Heart left ventricle (tissue), 16 donors: ENCODE measurements around the gene VWA3B. TPM values are rescaled to one million over a fixed set of nuclear protein-coding genes. Genes with fewer than 3 reads are reported as not detected.
A peak's percentile ranks its signal among the peaks of the same experiment; 100 is the strongest.

Source experiments
- ATAC-seq, 4 donors: fragments of 200-7000 bp; cut with Tn5 transposase; one replicate each; pipeline ENCODE4 v1.9.1; 2020 to 2022; ENCODE audit warnings: moderate library complexity in 4 of 4, mild to moderate bottlenecking in 3 of 4, moderate number of reproducible peaks in 1 of 4
- DNase-seq, 5 donors: peaks; one replicate each; pipeline ENCODE4 v3.0.0-alpha.2; 2020
- H3K27ac ChIP-seq, 12 donors: fragments of 200-600 bp; sonication (generic) in 4 of 12; one replicate each; pipeline versions ENCODE4 v1.5.0 to v1.8.0; 2016 to 2022; ENCODE audit warnings: mild to moderate bottlenecking in 2 of 12
- H3K27me3 ChIP-seq, 9 donors: fragments of 200-600 bp; sonication (generic) in 2 of 9; one replicate each; pipeline versions ENCODE4 v1.5.1 to v1.8.0; 2016 to 2022; ENCODE audit warnings: mild to moderate bottlenecking in 3 of 9
- H3K36me3 ChIP-seq, 9 donors: fragments of 200-600 bp; sonication (generic) in 2 of 9; one replicate each; pipeline versions ENCODE4 v1.5.0 to v1.8.0; 2018 to 2022; ENCODE audit warnings: mild to moderate bottlenecking in 2 of 9
- H3K4me1 ChIP-seq, 12 donors: fragments of 200-600 bp; sonication (generic) in 4 of 12; one replicate each; pipeline versions ENCODE4 v1.5.0 to v1.8.0; 2016 to 2022; ENCODE audit warnings: mild to moderate bottlenecking in 3 of 12
- H3K4me3 ChIP-seq, 12 donors: fragments of 200-600 bp; sonication (generic) in 4 of 12; one replicate each; pipeline versions ENCODE4 v1.5.0 to v1.8.0; 2017 to 2022; ENCODE audit warnings: mild to moderate bottlenecking in 9 of 12, moderate library complexity in 4 of 12
- H3K9me3 ChIP-seq, 12 donors: fragments of 200-600 bp; sonication (generic) in 4 of 12; one replicate each; pipeline versions ENCODE4 v1.5.0 to v1.8.0; 2016 to 2022; ENCODE audit warnings: mild to moderate bottlenecking in 1 of 12
- CTCF ChIP-seq, 12 donors: fragments of 200-600 bp; sonication (generic) in 4 of 12; IDR thresholded peaks; one replicate each; pipeline versions ENCODE4 v1.5.0 to v1.8.0; 2018 to 2022; ENCODE audit warnings: antibody characterized with exemption in 12 of 12, mild to moderate bottlenecking in 5 of 12
- POLR2A ChIP-seq, 2 donors: fragments of 450-650 bp; IDR thresholded peaks; one replicate each; pipeline ENCODE4 v1.6.1; 2017; ENCODE audit warnings: antibody characterized with exemption in 2 of 2, mild to moderate bottlenecking in 2 of 2, moderate library complexity in 2 of 2
- WGBS, 4 donors: extraction: QIAGEN DNeasy Blood & Tissue Kit in 2 of 4; methylation state at CpG; one replicate each; pipeline versions ENCODE4 v1.1.5 to v1.1.7; 2013 to 2018; 5-methylcytosine and 5-hydroxymethylcytosine counted together
- intact Hi-C, 10 donors: fragments of 100-400 bp; cut with DNase I; formaldehyde crosslinking; loops; one replicate each; pipeline versions ENCODE4 v1.11.1 to v1.14.2; 2022
- polyA plus RNA-seq, 2 donors: library from polyadenylated mRNA; stranded (reverse); fragments of 200-250 nt; gene quantifications; one replicate each; pipeline ENCODE4 v1.2.3, GENCODE V29; 2013
- total RNA-seq, 9 donors: library from RNA; depleted of rRNA in 2 of 9; stranded (reverse); fragments of >200 nt in 2 of 9; fragmentation: NEBNext Ultra II Directional in 3 of 9; extraction: Animal tissue kit (Norgen Biotek cat#: 25700) in 3 of 9; gene quantifications; one replicate each; pipeline versions ENCODE4 v1.1.0 to v1.2.4, GENCODE V29; 2016 to 2023
- donor health status: ischemic (EF 13 %, LVEDD 7.1; RV severe dilation, severe dysfunction).
- donor health status: healthy with polysubstance abuse.
- donor health status: DM: no; HTN: yes; CAD: no.
- donor health status: DM: no; HTN: no; CAD: no.
- donor health status: ischemic (EF 25% LVEDD 6.9; RV normal size, moderate dysfunction).
- donor health status: ischemic (EF 25% LVEDD 5.7; RV mildly dilated, moderate dysfunction).
- donor health status: healthy.
- donor health status: DM: yes; HTN: yes; CAD: no.
- donor health status: ischemic (EF 35%, LVEDD 5.7; RV mildly dilated, moderate dysfunction).
- donor health status: nonischemic (EF 11% LVEDD 7.7; RV severe dilation, severe dysfunction).
- donor health status: DM: yes; HTN: yes; CAD: no.
- donor health status: PGD.
- donor health status: ischemic (EF 29% LVEDD 5.4; RV normal size, mild dysfunction).
- donor health status: nonischemic (EF 23%, LVEDD 6.1; RV moderate dilation, normal function).

VWA3B gene
- total and polyA plus RNA-seq, 11 donors = 0.11 to 0.61 (median 0.24) TPM; not detected in 1

DNA sequence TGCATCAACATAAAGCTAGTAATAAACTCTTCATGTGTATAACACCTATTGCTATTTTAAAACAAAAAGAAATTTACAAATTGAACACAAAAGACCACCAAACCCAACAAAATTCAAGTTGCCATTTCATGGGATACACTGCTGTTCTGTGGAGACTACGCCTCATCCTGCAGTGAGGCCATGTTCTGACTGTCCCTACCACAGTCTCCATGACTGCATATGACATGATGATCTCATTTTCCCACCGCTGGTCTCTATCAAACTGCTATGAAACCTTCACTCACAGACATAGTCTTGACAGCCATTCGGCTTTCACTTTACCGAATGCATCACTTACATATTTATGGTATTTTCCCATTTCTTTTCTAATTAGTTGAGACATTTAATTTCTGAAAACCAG, 21.2 kb upstream of the VWA3B start:
- ATAC-seq (no peak), DNase-seq (no peak)
- Histone ChIP-seq H3K36me3 (no peaks in the 10 kb centered on the region), H3K4me3 (no peak overlapping the region), H3K27ac (no peak overlapping the region), H3K9me3 (no peaks in the 10 kb centered on the region), H3K4me1 (peaks cover 0 to 7% (median 0%) of the 10 kb centered on the region in 12 donors), H3K27me3 (peaks cover 0 to 7% (median 0%) of the 10 kb centered on the region in 9 donors)
- no peak for TF ChIP-seq POLR2A (IDR thresholded peaks at IDR 0.05)
- no peak for TF ChIP-seq CTCF (IDR thresholded peaks at IDR 0.05)
- intact Hi-C loops = no loop called here
- WGBS, 4 donors = 89 to 94% (median 91%) methylated on average over 4 of the region's 4 CpGs

DNA sequence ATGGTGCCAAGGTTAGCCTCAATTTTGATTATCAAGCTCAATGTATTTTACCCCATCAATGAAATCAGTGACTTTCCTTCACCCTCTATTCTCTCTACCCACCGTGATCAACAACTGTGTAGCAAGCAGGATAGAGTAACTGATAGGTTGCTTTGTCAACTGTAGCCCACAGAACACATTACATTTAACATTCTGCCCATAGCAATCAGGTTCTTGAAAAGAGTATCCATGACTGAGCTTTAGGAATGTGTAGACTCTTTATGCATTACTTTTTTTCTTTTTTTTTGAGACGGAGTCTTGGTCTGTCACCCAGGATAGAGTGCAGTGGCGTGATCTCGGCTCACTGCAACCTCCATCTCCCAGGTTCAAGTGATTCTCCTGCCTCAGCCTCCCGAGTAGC, 19.8 kb upstream of the VWA3B start:
- ATAC-seq = no peak
- intact Hi-C loops = no loop called here
- Histone ChIP-seq H3K27me3 (peaks cover 0 to 7% (median 0%) of the 10 kb centered on the region in 9 donors), H3K4me1 (peaks cover 0 to 7% (median 0%) of the 10 kb centered on the region in 12 donors), H3K4me3 (no peak overlapping the region), H3K36me3 (no peaks in the 10 kb centered on the region), H3K9me3 (no peaks in the 10 kb centered on the region), H3K27ac (no peak overlapping the region)
- DNase-seq = no peak
- WGBS, 4 donors = 90 to 96% (median 92%) methylated on average over 5 of the region's 5 CpGs
- no peak for TF ChIP-seq CTCF (IDR thresholded peaks at IDR 0.05)
- no peak for TF ChIP-seq POLR2A (IDR thresholded peaks at IDR 0.05)

DNA sequence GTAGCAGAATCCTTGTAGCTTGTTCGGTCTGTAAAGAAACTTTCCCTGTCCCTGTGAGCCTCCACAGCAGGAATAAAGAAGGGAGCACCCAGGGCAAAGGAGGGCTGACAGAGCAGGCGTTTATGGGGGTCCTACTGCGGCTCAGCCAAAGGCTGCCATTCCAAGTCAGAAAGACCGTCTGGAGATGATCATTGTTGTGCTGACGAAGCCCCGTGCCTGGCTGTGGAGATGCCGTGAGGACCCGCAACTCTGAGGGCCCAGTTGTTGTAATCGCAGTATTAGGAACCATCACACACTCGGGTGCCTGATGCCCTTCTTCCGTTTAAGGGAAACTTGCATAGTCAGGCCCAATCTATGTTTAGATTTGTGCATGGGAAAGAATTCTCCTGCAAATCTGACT, 16.9 kb upstream of the VWA3B start:
- 73 to 82% (median 77%) methylated on average over 11 of the region's 11 CpGs for WGBS, 4 donors
- DNase-seq = no peak
- intact Hi-C loops = no loop called here
- ATAC-seq = no peak
- H3K9me3 ChIP-seq = peaks cover 0 to 9% (median 0%) of the 10 kb centered on the region in 12 donors
- H3K27ac ChIP-seq = peak overlapping the region in 1 of 12 donors; percentile 44
- H3K4me3 ChIP-seq = no peak overlapping the region
- TF ChIP-seq POLR2A (IDR thresholded peaks at IDR 0.05) = no peak
- TF ChIP-seq CTCF (IDR thresholded peaks at IDR 0.05) = no peak
- peaks cover 0 to 7% (median 0%) of the 10 kb centered on the region in 12 donors for H3K4me1 ChIP-seq
- no peaks in the 10 kb centered on the region for H3K27me3 ChIP-seq
- H3K36me3 ChIP-seq = no peaks in the 10 kb centered on the region

DNA sequence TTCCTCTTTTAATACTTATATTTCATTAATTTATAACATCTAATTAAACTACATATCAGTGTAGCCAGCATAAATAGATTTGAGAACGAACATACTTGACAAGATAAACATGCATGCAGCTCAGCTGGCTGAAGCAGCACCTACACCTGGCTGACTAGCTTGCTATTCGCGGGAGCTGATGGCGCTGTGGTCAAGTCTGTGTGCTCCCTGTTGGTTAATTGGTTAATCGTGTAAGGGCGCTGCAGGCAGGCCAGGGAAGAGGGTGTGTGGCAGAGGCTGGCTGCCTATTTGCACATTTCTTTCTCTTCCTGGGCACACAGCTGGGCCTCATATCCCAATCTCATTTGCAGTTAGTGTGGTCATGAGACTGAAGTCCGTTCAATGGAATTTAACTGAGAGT, 14.5 kb upstream of the VWA3B start:
- 78 to 91% (median 83%) methylated on average over 7 of the region's 7 CpGs for WGBS, 4 donors
- intact Hi-C loops = no loop called here
- H3K27me3 ChIP-seq = no peaks in the 10 kb centered on the region
- DNase-seq (no peak), ATAC-seq (no peak)
- TF ChIP-seq POLR2A (IDR thresholded peaks at IDR 0.05) (no peak), CTCF (IDR thresholded peaks at IDR 0.05) (no peak)
- peaks cover 0 to 7% (median 0%) of the 10 kb centered on the region in 12 donors for H3K4me1 ChIP-seq
- H3K36me3 ChIP-seq = no peaks in the 10 kb centered on the region
- H3K27ac ChIP-seq = no peak overlapping the region
- no peak overlapping the region for H3K4me3 ChIP-seq
- H3K9me3 ChIP-seq = peaks cover 0 to 9% (median 0%) of the 10 kb centered on the region in 12 donors
